GM23248 (cell line): ENCODE data around the gene NENF. TPM values are rescaled to one million over a fixed set of nuclear protein-coding genes. Genes with fewer than 3 reads are reported as not detected.
A peak's percentile ranks its signal among the peaks of the same experiment; 100 is the strongest.

Source experiments
- DNase-seq: peaks from one replicate; pipeline ENCODE4 v3.0.0-alpha.2; 2015
- H2AFZ ChIP-seq: fragments of 200-600 bp; sonication (generic); 2 replicates; pipeline ENCODE4 v1.6.1; 2016; ENCODE audit warnings: antibody characterized with exemption
- H3F3A ChIP-seq: fragments of 200-600 bp; sonication (generic); 2 replicates; pipeline ENCODE4 v1.6.1; 2016; ENCODE audit warnings: mild to moderate bottlenecking, antibody characterized with exemption, mixed run types; ENCODE audit not compliant: insufficient read depth
- H3K27ac ChIP-seq: fragments of 200-600 bp; sonication (generic); 2 replicates; pipeline ENCODE4 v1.5.1; 2016; ENCODE audit warnings: mild to moderate bottlenecking
- H3K27me3 ChIP-seq: fragments of 200-600 bp; sonication (generic); replicated peaks from 2 replicates; pipeline ENCODE4 v1.6.1; 2016; ENCODE audit warnings: mild to moderate bottlenecking; ENCODE audit not compliant: insufficient read depth
- H3K36me3 ChIP-seq: fragments of 200-600 bp; sonication (generic); 2 replicates; pipeline ENCODE4 v1.6.1; 2016; ENCODE audit warnings: low read depth, mild to moderate bottlenecking
- H3K4me1 ChIP-seq: fragments of 200-600 bp; sonication (generic); 2 replicates; pipeline ENCODE4 v1.6.1; 2016; ENCODE audit warnings: mild to moderate bottlenecking; ENCODE audit not compliant: insufficient read depth
- H3K4me2 ChIP-seq: fragments of 200-600 bp; sonication (generic); one replicate; pipeline ENCODE4 v1.6.1; 2016; ENCODE audit warnings: mild to moderate bottlenecking; ENCODE audit not compliant: unreplicated experiment
- H3K4me3 ChIP-seq: fragments of 200-600 bp; sonication (generic); 2 replicates; pipeline ENCODE4 v1.5.1; 2016; ENCODE audit warnings: mild to moderate bottlenecking
- H3K79me2 ChIP-seq: fragments of 200-600 bp; sonication (generic); 2 replicates; pipeline ENCODE4 v1.6.1; 2016; ENCODE audit warnings: mild to moderate bottlenecking; ENCODE audit not compliant: insufficient read depth
- H3K9ac ChIP-seq: fragments of 200-600 bp; sonication (generic); 2 replicates; pipeline ENCODE4 v1.6.1; 2016; ENCODE audit warnings: mild to moderate bottlenecking
- H3K9me2 ChIP-seq: fragments of 200-600 bp; sonication (generic); 2 replicates; pipeline ENCODE4 v1.6.1; 2016; ENCODE audit warnings: mixed run types, mild to moderate bottlenecking, moderate library complexity; ENCODE audit not compliant: insufficient read depth
- H3K9me3 ChIP-seq: fragments of 200-600 bp; sonication (generic); one replicate; pipeline ENCODE4 v1.6.1; 2017; ENCODE audit warnings: low read depth
- H4K20me1 ChIP-seq: fragments of 200-600 bp; sonication (generic); 2 replicates; pipeline ENCODE4 v1.6.0; 2016; ENCODE audit not compliant: insufficient read depth
- EZH2 ChIP-seq: fragments of 200-600 bp; sonication (generic); IDR thresholded peaks from 2 replicates; pipeline ENCODE4 v1.6.1; 2018; ENCODE audit warnings: antibody characterized with exemption, mild to moderate bottlenecking; ENCODE audit not compliant: insufficient read depth, poor library complexity, severe bottlenecking
- EZH2phosphoT487 ChIP-seq: fragments of 200-600 bp; sonication (generic); IDR thresholded peaks from 2 replicates; pipeline ENCODE4 v1.6.1; 2018; ENCODE audit warnings: antibody characterized with exemption, moderate library complexity, mild to moderate bottlenecking, low read depth; ENCODE audit not compliant: insufficient read depth
- WGBS, 2 experiments: methylation state at CpG; one replicate each; pipeline ENCODE4 v1.1.6; 2015 to 2017; ENCODE audit warnings: low lambda C conversion rate in 2 of 2, low coverage in 1 of 2; ENCODE audit errors: missing lambda C conversion rate in 2 of 2; 5-methylcytosine and 5-hydroxymethylcytosine counted together
- in situ Hi-C: fragments of 300-500 bp; cut with MboI; formaldehyde crosslinking; loops from 2 replicates; pipeline ENCODE4 v1.15.0; 2020
- polyA plus RNA-seq: library from polyadenylated mRNA; unstranded; fragments of >200 nt; fragmentation: Nextera tagmentation; extraction: Ambion mirVana; gene quantifications from 2 replicates; pipeline ENCODE4 v1.2.1, GENCODE V29; 2016
- total RNA-seq: library from RNA; depleted of rRNA; stranded (reverse); fragments of >200 nt; shearing (Covaris generic); gene quantifications from 2 replicates; pipeline ENCODE4 v1.2.3, GENCODE V29; 2014

Gene NENF
- total and polyA plus RNA-seq, 2 experiments from 2014 or later: 86.9 to 162 TPM

DNA sequence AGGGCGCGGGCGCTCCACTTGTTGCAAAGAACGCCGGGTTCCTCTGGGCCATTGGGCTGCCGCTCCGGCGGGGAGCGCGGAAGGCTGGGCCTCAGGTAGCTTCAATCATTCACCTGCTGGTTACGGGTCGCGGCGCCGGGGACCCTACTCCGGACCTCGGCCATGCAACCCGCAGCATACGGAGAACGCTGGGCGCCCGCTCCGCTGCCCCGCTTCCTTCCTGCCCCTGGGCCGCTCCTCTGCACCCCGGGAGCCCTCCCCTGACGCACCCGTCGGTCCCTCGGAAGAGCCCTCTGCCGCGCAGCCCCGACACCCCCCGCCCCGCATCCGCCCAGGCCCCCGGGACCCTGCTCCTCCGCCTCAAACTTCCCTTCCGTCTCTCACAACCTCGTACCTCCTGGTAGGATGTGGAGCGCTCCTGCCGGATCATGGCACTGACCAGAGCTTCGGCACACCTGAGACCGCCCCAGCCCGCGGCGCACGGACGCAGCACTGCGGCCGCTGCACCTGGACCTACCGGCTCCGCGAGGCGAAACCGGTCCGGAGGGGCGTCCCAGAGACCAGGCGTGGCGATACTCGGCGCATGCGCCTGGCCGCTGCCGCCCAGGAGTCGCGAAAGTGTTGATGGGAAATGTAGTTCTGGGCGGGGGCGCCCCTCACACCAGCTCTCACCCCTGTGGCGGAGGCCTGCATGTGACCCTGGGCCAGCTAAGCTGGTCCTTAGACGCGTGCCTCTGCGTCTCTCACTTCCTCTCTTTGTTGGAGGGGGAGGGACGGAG lies 18.2 kb upstream of the NENF start, which contains the start of gene PACC1:
PACC1 (minus strand) TSS at position 559 of the 779 bp plus-strand sequence; CDS start at position 430, 129 bp downstream.
- H3K4me1 ChIP-seq: no peaks in the 10 kb centered on the region
- no peaks in the 10 kb centered on the region for H3K9me2 ChIP-seq
- peak within 1 kb of the TSS; percentile 92 for H3K4me2 ChIP-seq
- in situ Hi-C loops: no loop called here
- TF ChIP-seq EZH2phosphoT487 (no peak), EZH2 (no peak)
- no peaks in the 10 kb centered on the region for H3F3A ChIP-seq
- no peaks in the 10 kb centered on the region for H3K27me3 ChIP-seq
- H3K9me3 ChIP-seq: no peaks in the 10 kb centered on the region
- peak within 1 kb of the TSS; percentile 99 for H2AFZ ChIP-seq
- H3K36me3 ChIP-seq: no peaks in the 10 kb centered on the region
- H3K79me2 ChIP-seq: no peaks in the 10 kb centered on the region
- peak within 1 kb of the TSS; percentile 69 for H3K9ac ChIP-seq
- peak; percentile 88 for DNase-seq
- H3K27ac ChIP-seq: no peak within 1 kb of the TSS
- WGBS, 2 experiments: 1% methylated on average over 52 to 73 of the region's 74 CpGs
- peak within 1 kb of the TSS; percentile 98 for H3K4me3 ChIP-seq
- no peaks in the 10 kb centered on the region for H4K20me1 ChIP-seq

GRCh38 chr1:212415107-212415841 lies 17.4 kb upstream of the NENF start:
- Histone ChIP-seq H3K9me2 (no peaks in the 10 kb centered on the region), H3K79me2 (no peaks in the 10 kb centered on the region), H3F3A (no peaks in the 10 kb centered on the region), H3K4me2 (peak overlapping the region; percentile 92), H2AFZ (peak overlapping the region; percentile 99), H3K9me3 (no peaks in the 10 kb centered on the region), H3K36me3 (no peaks in the 10 kb centered on the region), H3K4me1 (no peaks in the 10 kb centered on the region), H3K9ac (peak overlapping the region; percentile 69; the same call in 1 of the 2 replicates), H3K27ac (no peak overlapping the region), H3K27me3 (no peaks in the 10 kb centered on the region), H3K4me3 (peak overlapping the region; percentile 98), H4K20me1 (no peaks in the 10 kb centered on the region)
- in situ Hi-C loops: no loop called here
- 66 to 70% methylated on average over 13 of the region's 13 CpGs for WGBS, 2 experiments
- no peak for TF ChIP-seq EZH2phosphoT487
- TF ChIP-seq EZH2: no peak
- DNase-seq: no peak

DNA sequence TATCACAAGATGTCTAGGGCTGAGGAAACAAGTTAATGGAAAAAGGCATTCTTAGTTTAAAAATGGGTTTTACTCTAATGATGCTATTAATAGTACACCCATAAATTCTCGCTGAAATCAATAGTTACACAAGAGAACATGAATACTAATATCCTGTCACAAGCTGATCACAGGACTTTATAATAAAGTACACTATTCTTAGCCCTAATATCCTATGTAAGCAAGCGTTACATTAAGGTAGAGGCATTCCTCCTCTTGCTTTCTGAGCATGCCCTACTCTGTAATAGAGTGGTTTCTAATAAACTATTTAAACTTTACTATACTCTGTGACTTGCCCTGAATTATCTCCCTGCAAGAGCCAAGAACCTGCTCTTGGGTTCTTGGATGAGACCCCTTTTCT lies 11.6 kb upstream of the NENF start:
- Histone ChIP-seq H3K36me3 (no peaks in the 10 kb centered on the region), H3K79me2 (no peaks in the 10 kb centered on the region), H3K27me3 (no peaks in the 10 kb centered on the region), H3K27ac (no peak overlapping the region), H4K20me1 (no peaks in the 10 kb centered on the region), H3K4me1 (no peaks in the 10 kb centered on the region), H3K9ac (no peak overlapping the region), H3K4me2 (no peak overlapping the region), H3F3A (no peaks in the 10 kb centered on the region), H3K9me2 (no peaks in the 10 kb centered on the region), H3K4me3 (no peak overlapping the region), H2AFZ (no peak overlapping the region), H3K9me3 (no peaks in the 10 kb centered on the region)
- no peak for DNase-seq
- WGBS, 2 experiments: 86 to 87% methylated on average over 2 of the region's 2 CpGs
- TF ChIP-seq EZH2phosphoT487: no peak
- no peak for TF ChIP-seq EZH2
- in situ Hi-C loops: no loop called here

GRCh38 chr1:212423879-212424278 lies 8.8 kb upstream of the NENF start:
- H3K27ac ChIP-seq: no peak overlapping the region
- no peaks in the 10 kb centered on the region for H3K4me1 ChIP-seq
- H2AFZ ChIP-seq: no peak overlapping the region
- DNase-seq: no peak
- in situ Hi-C loops: no loop called here
- H4K20me1 ChIP-seq: no peaks in the 10 kb centered on the region
- H3K79me2 ChIP-seq: no peaks in the 10 kb centered on the region
- no peak for TF ChIP-seq EZH2phosphoT487
- no peak for TF ChIP-seq EZH2
- no peak overlapping the region for H3K4me3 ChIP-seq
- H3K9me3 ChIP-seq: no peaks in the 10 kb centered on the region
- H3K9ac ChIP-seq: no peak overlapping the region
- no peaks in the 10 kb centered on the region for H3K27me3 ChIP-seq
- no peaks in the 10 kb centered on the region for H3F3A ChIP-seq
- 18 to 23% methylated on average over 3 of the region's 3 CpGs for WGBS, 2 experiments
- H3K9me2 ChIP-seq: no peaks in the 10 kb centered on the region
- no peaks in the 10 kb centered on the region for H3K36me3 ChIP-seq
- H3K4me2 ChIP-seq: no peak overlapping the region
